IMR-90 (cell line): ENCODE measurements around the gene MTTP. TPM values are rescaled to one million over a fixed set of nuclear protein-coding genes. Genes with fewer than 3 reads are reported as not detected.

Experiments used
- ATAC-seq: fragments of 200-7000 bp; cut with Tn5 transposase; 2 replicates; pipeline ENCODE4 v1.9.1; 2020; ENCODE audit warnings: low read depth, mild to moderate bottlenecking, moderate library complexity
- BruUV-seq: library from RNA; stranded (reverse); fragments of 400-500 nt; replicated peaks from 2 replicates; lab custom pipeline; 2021; lab: Mats Ljungman, UMichigan
- CTCF ChIA-PET: fragments of 300-600 bp; formaldehyde crosslinking; extraction: SDS; loops from one replicate; lab custom pipeline; 2021; ENCODE audit warnings: antibody characterized with exemption; lab: Yijun Ruan, JAX
- POLR2A ChIA-PET: fragments of 300-600 bp; sonication (Branson Sonifier 250); formaldehyde crosslinking; loops from one replicate; lab custom pipeline; 2022; ENCODE audit warnings: antibody characterized with exemption; ENCODE audit not compliant: unreplicated experiment; lab: Charles Lee
- DNase-seq: peaks from one replicate; pipeline ENCODE4 v3.0.0; 2013
- H2AFZ ChIP-seq: replicated peaks from 2 replicates; pipeline ENCODE3; 2013; ENCODE audit warnings: low read length, mild to moderate bottlenecking; ENCODE audit not compliant: poor library complexity
- H2AK5ac ChIP-seq: 2 replicates; pipeline ENCODE4 v1.6.1; 2013; ENCODE audit warnings: low read depth, low read length, inconsistent platforms
- H2AK9ac ChIP-seq: replicated peaks from 2 replicates; pipeline ENCODE3; 2013; ENCODE audit warnings: mild to moderate bottlenecking, low read depth, low read length, moderate library complexity; ENCODE audit not compliant: poor library complexity
- H2BK120ac ChIP-seq: 2 replicates; pipeline ENCODE4 v1.6.1; 2013; ENCODE audit warnings: low read depth, low read length, inconsistent platforms
- H2BK15ac ChIP-seq: 3 replicates; pipeline ENCODE4 v1.6.1; 2013; ENCODE audit warnings: low read depth, low read length, inconsistent platforms
- H2BK20ac ChIP-seq: 2 replicates; pipeline ENCODE4 v1.6.1; 2013; ENCODE audit warnings: low read depth, mild to moderate bottlenecking, inconsistent platforms, low read length, moderate library complexity
- H2BK5ac ChIP-seq: 2 replicates; pipeline ENCODE4 v1.6.1; 2013; ENCODE audit warnings: mild to moderate bottlenecking, low read depth, low read length, inconsistent platforms; ENCODE audit not compliant: poor library complexity, severe bottlenecking
- H3K14ac ChIP-seq: replicated peaks from 2 replicates; pipeline ENCODE4 v1.6.1; 2013; ENCODE audit warnings: low read depth, low read length, inconsistent platforms
- H3K18ac ChIP-seq: 2 replicates; pipeline ENCODE4 v1.6.1; 2013; ENCODE audit warnings: low read depth, low read length, control low read depth
- H3K23ac ChIP-seq: 2 replicates; pipeline ENCODE4 v1.6.1; 2013; ENCODE audit warnings: low read depth, low read length, inconsistent platforms
- H3K27ac ChIP-seq: 2 replicates; pipeline ENCODE4 v1.5.1; 2013; ENCODE audit warnings: mild to moderate bottlenecking, control low read depth, low read length; ENCODE audit not compliant: insufficient read depth
- H3K27me3 ChIP-seq: 2 replicates; pipeline ENCODE4 v1.6.1; 2013; ENCODE audit warnings: low read length; ENCODE audit not compliant: control insufficient read depth, insufficient read depth
- H3K36me3 ChIP-seq: 2 replicates; pipeline ENCODE4 v1.6.1; 2013; ENCODE audit warnings: low read length, mixed read lengths; ENCODE audit not compliant: control insufficient read depth, insufficient read depth
- H3K4ac ChIP-seq: 2 replicates; pipeline ENCODE4 v1.6.1; 2013; ENCODE audit warnings: low read depth, low read length, inconsistent platforms
- H3K4me1 ChIP-seq: 2 replicates; pipeline ENCODE4 v1.6.1; 2013; ENCODE audit warnings: low read length, mixed read lengths; ENCODE audit not compliant: control insufficient read depth, insufficient read depth
- H3K4me2 ChIP-seq: 2 replicates; pipeline ENCODE4 v1.6.1; 2013; ENCODE audit warnings: low read depth, mild to moderate bottlenecking, control low read depth, low read length, moderate library complexity
- H3K4me3 ChIP-seq: 2 replicates; pipeline ENCODE4 v1.5.1; 2013; ENCODE audit warnings: low read depth, mild to moderate bottlenecking, control low read depth, low read length, moderate library complexity; ENCODE audit not compliant: insufficient read depth
- H3K56ac ChIP-seq: 2 replicates; pipeline ENCODE4 v1.6.1; 2013; ENCODE audit warnings: low read length, inconsistent platforms; ENCODE audit not compliant: insufficient read depth; ENCODE audit errors: extremely low read depth
- H3K79me1 ChIP-seq, 2 experiments: 2 replicates each; pipeline ENCODE4 v1.6.1; 2013; ENCODE audit warnings: low read length in 2 of 2, inconsistent platforms in 1 of 2, low read depth in 1 of 2
- H3K9ac ChIP-seq: 2 replicates; pipeline ENCODE4 v1.6.1; 2013; ENCODE audit warnings: low read depth, low read length, control low read depth
- H3K9me1 ChIP-seq: 2 replicates; pipeline ENCODE4 v1.6.1; 2013; ENCODE audit warnings: low read length, inconsistent platforms; ENCODE audit not compliant: insufficient read depth
- H3K9me3 ChIP-seq: 2 replicates; pipeline ENCODE4 v1.6.1; 2013; ENCODE audit warnings: low read length; ENCODE audit not compliant: control insufficient read depth, insufficient read depth
- H4K20me1 ChIP-seq: 2 replicates; pipeline ENCODE4 v1.6.1; 2013; ENCODE audit warnings: low read length, inconsistent platforms; ENCODE audit not compliant: insufficient read depth
- H4K5ac ChIP-seq: 2 replicates; pipeline ENCODE4 v1.6.1; 2013; ENCODE audit warnings: mild to moderate bottlenecking, low read depth, low read length, control low read depth
- H4K8ac ChIP-seq, 2 experiments: 2 replicates each; pipeline ENCODE4 v1.6.1; 2013; ENCODE audit warnings: low read depth in 2 of 2, low read length in 2 of 2, control low read depth in 1 of 2, inconsistent platforms in 1 of 2
- H4K91ac ChIP-seq: 2 replicates; pipeline ENCODE4 v1.6.1; 2013; ENCODE audit warnings: low read depth, low read length, inconsistent platforms; ENCODE audit not compliant: insufficient read depth
- NFE2L2 ChIP-seq: fragments of 150-350 bp; IDR thresholded peaks from 2 replicates; pipeline ENCODE4 v1.6.1; 2016; ENCODE audit warnings: low read depth, mild to moderate bottlenecking, low read length
- RCOR1 ChIP-seq: IDR thresholded peaks from 2 replicates; pipeline ENCODE4 v1.6.1; 2012; ENCODE audit warnings: mild to moderate bottlenecking, low read length, improper control_type of control experiment; ENCODE audit not compliant: insufficient replicate concordance
- WGBS, 2 experiments: methylation state at CpG; one replicate each; pipeline versions ENCODE4 v1.1.5 to v1.1.7; 2013; ENCODE audit warnings: missing lambda C conversion rate in 2 of 2; ENCODE audit not compliant: insufficient read length in 1 of 2; ENCODE audit errors: extremely low coverage in 2 of 2; 5-methylcytosine and 5-hydroxymethylcytosine counted together
- dilution Hi-C: fragments of 300-500 bp; cut with HindIII; formaldehyde crosslinking; loops from one replicate; pipeline ENCODE4 v1.14.3; 2018; ENCODE audit warnings: low sequenced_read_pairs; ENCODE audit not compliant: unreplicated experiment
- in situ Hi-C: fragments of 300-500 bp; cut with MboI; formaldehyde crosslinking; loops from 3 replicates; pipeline ENCODE4 v1.14.3; 2019; ENCODE audit warnings: low sequenced_read_pairs, inconsistent platforms, mixed read lengths
- intact Hi-C: fragments of 100-400 bp; cut with micrococcal nuclease; formaldehyde crosslinking; loops from 2 replicates; pipeline ENCODE4 v1.10.0; 2022
- polyA plus RNA-seq, 3 experiments: library from polyadenylated mRNA; depleted of rRNA; stranded (reverse); fragments of >200 nt; gene quantifications; 2 replicates each; pipeline ENCODE4 v1.2.3, GENCODE V29; 2012; ENCODE audit warnings: low replicate concordance in 1 of 3
- total RNA-seq: library from RNA; depleted of rRNA; stranded (reverse); fragments of >200 nt; gene quantifications from 2 replicates; pipeline ENCODE4 v1.2.3, GENCODE V29; 2012

MTTP gene
- total and polyA plus RNA-seq, 2 of the 4 experiments (the other 2 are of a cell fraction): under 0.01 to 0.03 TPM

DNA sequence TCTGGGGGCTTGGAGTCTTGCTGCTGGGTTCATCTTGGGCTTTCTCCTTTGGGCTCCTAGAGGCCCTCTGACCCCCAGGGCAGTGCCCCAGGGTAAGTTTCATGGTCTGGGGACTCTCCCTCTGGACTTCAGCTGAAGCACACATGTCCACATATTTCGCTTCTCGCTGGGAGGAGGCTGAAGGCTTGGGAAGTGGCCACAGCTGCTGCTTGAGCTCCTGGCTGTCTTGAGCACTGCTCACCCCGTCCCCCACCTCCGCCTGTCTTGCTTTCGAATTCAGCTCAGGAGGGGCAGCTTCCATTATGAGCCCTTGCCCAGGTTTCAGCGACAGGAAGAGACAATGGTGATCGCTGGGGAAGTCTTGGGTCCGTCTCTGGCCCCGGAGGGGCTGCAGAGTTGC lies 79.3 kb downstream of the MTTP start:
- H3K27me3 ChIP-seq: peaks cover 1% of the 10 kb centered on the region; the same call in 1 of the 2 replicates
- H3K27ac ChIP-seq: no peak overlapping the region
- CTCF ChIA-PET: no interaction called here
- H3K23ac ChIP-seq: no peak overlapping the region
- H3K9me1 ChIP-seq: no peaks in the 10 kb centered on the region
- POLR2A ChIA-PET: no interaction called here
- no peak overlapping the region for H3K56ac ChIP-seq
- H3K9me3 ChIP-seq: no peaks in the 10 kb centered on the region; the same call in 1 of the 2 replicates
- no peak overlapping the region for H3K4me3 ChIP-seq
- no peak overlapping the region for H2AK9ac ChIP-seq
- H2AK5ac ChIP-seq: no peak overlapping the region
- in situ Hi-C loops: no loop called here
- no peak overlapping the region for H3K4me2 ChIP-seq
- H3K4ac ChIP-seq: no peak overlapping the region
- no TSS peak for BruUV-seq
- 88% methylated on average over 3 of the region's 9 CpGs; no CpG with 5 or more reads in 1 of the 2 experiments for WGBS, 2 experiments
- ATAC-seq: no peak
- no peaks in the 10 kb centered on the region for H4K20me1 ChIP-seq
- H3K9ac ChIP-seq: no peak overlapping the region
- no peaks in the 10 kb centered on the region for H3K79me1 ChIP-seq
- no peak overlapping the region for H2BK120ac ChIP-seq
- no peak overlapping the region for H4K8ac ChIP-seq
- no peak overlapping the region for H3K14ac ChIP-seq
- H3K18ac ChIP-seq: no peak overlapping the region
- no peak overlapping the region for H2BK20ac ChIP-seq
- intact Hi-C loops: no loop called here
- no peaks in the 10 kb centered on the region for H3K36me3 ChIP-seq
- no peak overlapping the region for H2AFZ ChIP-seq
- no peak for DNase-seq
- no peak overlapping the region for H2BK5ac ChIP-seq
- no peak overlapping the region for H4K5ac ChIP-seq
- no peak for TF ChIP-seq RCOR1
- TF ChIP-seq NFE2L2: no peak
- no peak overlapping the region for H4K91ac ChIP-seq
- dilution Hi-C loops: no loop called here
- H2BK15ac ChIP-seq: no peak overlapping the region
- peaks cover 2% of the 10 kb centered on the region; the same call in 1 of the 2 replicates for H3K4me1 ChIP-seq
